Activated naive CD4-positive, alpha-beta T cell treated with anti-CD3 and anti-CD28 coated beads, Interleukin-2, amount 50 U/mL, for 16 hours (primary cell): ENCODE results near the gene HDGFL2.
A peak's percentile ranks its signal among the peaks of the same experiment; 100 is the strongest.

ENCODE experiments used
- DNase-seq: peaks from one replicate; pipeline ENCODE4 v3.0.0-alpha.2; 2020

HDGFL2 gene

DNA sequence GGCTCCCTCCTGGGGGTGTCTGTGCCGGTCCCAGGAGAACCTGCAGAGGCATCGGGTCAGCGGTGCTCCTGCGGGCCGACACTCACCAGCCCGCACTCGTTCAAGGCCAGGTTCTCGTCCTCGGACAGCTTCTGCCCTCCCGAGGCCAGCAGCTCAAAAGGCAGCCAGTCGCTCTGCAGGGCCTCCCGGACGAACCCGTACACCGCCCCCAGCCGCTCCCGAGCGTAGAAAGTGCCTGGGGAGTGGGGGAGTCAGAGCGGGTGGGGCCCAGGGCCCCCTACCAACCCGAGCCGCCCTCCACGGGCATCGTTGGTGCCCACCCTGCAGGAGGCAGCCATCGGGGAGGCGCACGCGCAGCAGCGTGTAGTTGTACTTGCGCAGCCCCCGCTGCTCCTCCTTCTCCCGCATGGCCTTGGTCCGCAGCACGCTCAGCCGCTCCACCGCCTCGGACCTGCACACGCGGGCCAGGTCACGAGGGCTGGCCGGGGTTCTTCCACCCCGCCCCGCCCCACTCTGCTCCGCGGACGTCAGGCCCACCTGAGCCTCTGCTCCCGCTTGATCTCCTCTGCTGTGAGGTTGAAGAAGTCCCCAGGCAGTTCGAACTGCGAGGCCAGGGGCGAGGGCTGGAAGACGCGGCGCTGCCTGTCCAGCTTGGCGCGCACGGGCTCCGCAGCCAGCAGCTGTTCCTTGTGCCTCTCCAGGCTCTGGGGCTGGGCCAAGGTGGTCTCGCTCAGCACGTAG lies 26.0 kb upstream of the HDGFL2 start:
- DNase-seq, result no peak

- DNase-seq, result no peak
Measured at GRCh38 chr19:4446704-4447200, 25.3 kb upstream of the HDGFL2 start.

DNA sequence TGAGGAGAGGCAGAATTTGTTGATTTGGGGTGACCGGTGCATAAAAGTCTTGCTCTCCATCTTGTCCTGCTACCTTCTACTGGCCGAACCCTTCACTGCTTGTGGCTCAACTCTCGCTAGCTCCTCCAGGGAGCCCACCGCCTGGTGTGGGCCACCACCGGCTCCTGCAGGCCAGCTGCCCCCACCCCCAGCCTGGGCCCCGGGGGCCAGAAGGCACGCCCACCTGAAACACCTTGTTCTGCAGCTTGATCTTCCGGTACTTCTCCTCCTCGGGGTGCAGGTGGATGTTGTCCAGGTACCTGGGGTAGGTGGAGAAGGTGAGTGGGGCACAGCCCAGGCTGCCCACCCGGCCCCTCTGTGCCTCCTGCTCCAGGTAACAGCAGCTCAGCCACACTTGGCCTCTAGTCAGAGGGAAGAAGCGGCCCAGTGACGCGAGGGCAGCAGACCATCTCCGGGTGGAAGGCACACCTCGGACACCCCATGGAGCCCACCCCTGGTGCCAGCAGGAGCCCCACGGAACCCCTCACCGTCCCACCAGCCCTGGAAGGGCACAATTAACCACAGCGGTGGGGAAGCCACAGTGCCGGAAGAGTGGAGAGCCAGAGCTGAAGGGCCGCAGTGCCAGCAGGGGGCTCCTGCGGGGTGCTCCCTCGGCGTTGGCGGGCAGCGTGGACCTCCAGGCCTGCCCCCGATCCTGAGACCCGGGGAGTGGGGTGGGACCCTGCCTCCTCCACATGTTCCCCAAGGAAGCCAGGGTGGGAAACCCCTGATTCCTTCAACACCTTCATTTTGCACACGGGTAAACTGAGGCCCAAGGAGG lies 24.6 kb upstream of the HDGFL2 start:
- no peak for DNase-seq

GRCh38 chr19:4448147-4448985 lies 23.7 kb upstream of the HDGFL2 start:
- DNase-seq, result no peak

GRCh38 chr19:4449022-4449638 lies 23.0 kb upstream of the HDGFL2 start:
- DNase-seq, result no peak

- no peak for DNase-seq
Measured at GRCh38 chr19:4449639-4450028, 22.5 kb upstream of the HDGFL2 start.

DNA sequence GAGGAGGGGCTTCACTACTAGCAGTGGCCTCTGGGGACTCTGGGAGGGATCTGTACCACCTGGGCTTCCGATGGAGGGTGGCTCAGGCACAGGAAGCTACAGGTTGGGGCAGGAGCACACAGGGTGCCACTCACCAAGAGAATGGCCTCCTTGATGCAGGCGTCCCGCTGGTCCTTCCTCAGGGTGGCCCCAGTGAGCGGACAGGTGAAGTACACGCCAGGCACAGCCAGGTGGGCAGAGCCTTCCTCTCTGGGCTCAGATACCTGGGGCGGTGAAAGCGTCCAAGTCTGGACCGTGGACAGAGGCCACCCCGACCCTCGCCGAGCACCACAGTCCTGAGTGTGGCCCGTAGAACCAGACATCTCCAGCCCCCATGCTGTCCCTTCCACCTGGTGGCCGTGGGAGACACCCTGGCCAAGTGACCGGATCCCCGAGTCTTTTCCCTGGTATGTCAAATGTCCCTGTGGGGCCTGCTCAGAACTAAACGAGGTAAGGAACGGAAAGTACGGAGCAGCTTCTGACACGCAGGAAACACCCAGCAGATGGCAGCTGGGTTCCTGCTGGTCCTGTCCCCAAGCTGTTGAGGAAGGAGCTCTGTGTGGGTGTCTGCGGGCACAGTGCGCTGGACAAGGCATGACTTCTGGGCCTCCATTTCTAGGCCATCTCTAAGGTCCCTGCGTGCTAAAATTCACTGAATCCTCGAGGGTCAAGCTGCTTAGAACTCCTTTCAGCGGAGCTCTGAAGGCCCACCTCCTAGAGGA lies 19.7 kb upstream of the HDGFL2 start:
- DNase-seq, result no peak

DNA sequence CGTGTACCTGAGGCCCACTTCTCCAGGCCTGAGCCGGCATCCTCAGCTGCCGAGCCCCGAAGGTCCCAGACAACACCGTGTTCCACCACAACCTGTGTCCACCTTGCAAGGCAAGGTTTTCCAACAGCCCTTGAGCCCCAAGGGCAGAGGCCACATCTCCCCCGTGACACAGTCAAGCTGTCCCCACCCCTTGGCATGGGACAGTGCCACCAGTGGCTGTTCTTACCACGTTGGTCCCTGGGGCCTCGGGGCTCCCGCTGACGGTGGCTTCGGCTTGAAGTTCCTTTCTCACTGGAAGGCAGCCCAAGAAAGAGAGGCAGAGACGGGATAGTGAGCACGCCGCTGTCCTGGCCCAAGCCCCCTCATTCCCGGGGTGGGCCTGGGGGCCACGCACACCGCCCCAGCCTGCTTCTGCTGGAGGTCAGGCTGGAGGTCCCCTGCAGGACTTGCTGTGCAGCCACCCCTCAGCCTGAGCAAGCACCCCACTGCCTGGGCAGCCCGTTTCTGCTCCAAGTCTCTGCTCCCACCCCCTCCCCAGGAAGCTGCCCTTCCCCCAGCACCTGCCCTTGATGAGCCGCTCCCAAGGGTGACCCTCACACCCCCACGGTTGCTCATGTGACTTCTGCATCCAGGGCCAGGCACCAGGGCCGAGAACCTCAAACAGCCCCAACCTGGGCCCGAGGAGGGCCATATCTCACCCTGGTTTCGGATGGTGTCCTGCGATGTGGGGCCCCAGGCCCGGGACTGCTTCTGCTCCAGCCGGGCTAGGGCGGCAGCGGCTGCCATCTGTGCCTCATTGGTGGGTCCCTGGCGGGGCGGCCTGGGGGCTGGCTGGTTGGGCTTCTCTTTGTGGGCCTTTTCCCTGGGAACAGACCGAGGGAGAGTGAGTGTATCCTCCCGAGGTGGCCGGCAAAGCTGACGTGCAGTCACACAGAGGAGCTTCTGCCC lies 18.6 kb upstream of the HDGFL2 start:
- no peak for DNase-seq

GRCh38 chr19:4454747-4455718 lies 17.1 kb upstream of the HDGFL2 start:
- no peak for DNase-seq

- DNase-seq, result no peak
Measured at GRCh38 chr19:4455719-4456475, 16.2 kb upstream of the HDGFL2 start.

DNA sequence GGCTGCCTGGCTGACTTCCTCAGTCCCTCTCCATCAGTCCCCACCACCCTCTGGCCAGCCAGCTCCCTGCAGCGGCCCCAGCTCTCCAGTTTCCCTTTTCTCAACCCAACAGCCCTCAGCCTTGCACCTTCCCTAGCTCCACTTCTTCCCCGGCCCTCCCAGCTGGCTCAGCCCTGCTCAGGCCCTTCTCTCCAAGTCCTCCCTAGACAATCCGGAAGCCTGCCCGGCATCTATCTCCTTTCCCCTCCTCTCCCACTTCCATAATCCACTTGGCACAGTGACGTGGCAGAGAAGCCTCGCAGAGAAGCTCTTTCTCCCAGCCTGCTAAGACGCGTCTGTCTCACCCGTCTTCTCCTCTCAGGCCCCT lies 15.6 kb upstream of the HDGFL2 start:
- no peak for DNase-seq

DNA sequence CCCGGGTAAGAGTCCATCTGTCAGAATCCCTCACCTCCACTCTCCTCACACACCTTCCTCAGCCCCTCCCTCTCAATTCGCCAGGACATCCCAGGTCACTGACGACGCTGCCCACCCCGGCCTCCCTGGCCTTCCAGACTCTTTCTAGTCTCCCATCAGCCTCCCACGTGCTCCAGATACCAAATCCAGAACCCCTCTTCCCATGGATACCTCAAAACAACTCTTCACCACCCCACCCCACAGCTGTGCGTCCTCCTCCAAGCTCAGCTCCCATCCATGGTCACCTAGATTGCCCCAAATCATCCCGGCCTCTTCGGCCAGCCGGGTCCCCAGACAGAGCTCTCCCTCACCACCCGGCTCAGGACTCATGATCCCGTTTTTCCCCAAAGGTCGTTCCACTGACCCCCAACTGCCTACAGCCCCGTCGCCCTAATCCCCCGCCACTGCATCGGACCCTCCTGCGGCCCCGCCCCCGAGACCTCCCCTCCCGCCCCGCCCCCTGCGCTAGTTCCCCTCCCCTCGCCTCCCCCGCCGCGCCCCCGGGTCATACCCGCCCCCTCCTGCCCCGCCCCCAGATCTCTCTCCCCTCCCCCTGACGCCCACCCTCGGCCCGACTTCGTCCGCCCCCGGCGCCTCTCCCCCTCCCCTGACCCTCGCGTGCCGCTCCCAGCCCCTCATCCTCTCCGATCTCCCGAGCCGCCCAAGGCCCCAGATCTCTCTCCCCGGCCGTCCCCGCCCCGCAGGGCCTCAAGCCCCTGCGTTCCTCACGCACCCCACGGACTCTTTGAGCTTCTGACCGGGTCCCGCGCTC lies 15.0 kb upstream of the HDGFL2 start:
- DNase-seq, result peak; percentile 49

GRCh38 chr19:4457654-4458395 lies 14.3 kb upstream of the HDGFL2 start, which contains the start of gene UBXN6:
TSS of gene UBXN6 (minus strand) at chr19:4457794. CDS start at chr19:4457697, 97 bp downstream.
- DNase-seq, result peak; percentile 97

- DNase-seq, result no peak
Measured at GRCh38 chr19:4464815-4465581, 7.1 kb upstream of the HDGFL2 start.

DNA sequence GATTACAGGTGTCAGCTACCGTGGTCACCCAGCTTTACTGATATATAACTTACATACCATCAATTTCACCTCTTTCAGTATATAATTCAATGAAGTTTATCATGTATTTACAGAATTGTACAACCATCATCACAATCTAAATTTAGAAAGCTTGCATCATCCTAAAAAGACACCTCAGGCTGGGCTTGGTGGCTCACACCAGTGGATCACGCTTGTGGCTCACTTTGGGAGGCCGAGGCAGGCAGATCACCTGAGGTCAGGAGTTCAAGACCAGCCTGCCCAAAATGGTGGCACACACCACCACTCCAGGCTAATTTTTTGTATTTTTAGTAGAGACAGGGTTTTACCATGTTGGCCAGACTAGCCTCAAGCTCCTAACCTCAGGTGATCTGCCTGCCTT lies 4.3 kb upstream of the HDGFL2 start:
- DNase-seq, result no peak
